Measurements from ENCODE around the gene EGR2.

- TF ChIP-seq CTCF (IDR thresholded peaks at IDR 0.05): no peak
- no peak for TF ChIP-seq POLR2A (IDR thresholded peaks at IDR 0.05)
These were observed 19.3 kb downstream of the EGR2 start for GRCh38 chr10:62796896-62797295.

Measured in thyroid gland (tissue), 4 donors.